Erythroblast (primary cell): ENCODE measurements around the gene WNT3.
"Not testable (repeated sequence)": the region's sequence is repeated elsewhere in the genome, so short reads cannot be mapped to it uniquely, and the experiment has no call there.

ENCODE experiments used
- GATA1 ChIP-seq: IDR thresholded peaks from 2 replicates; pipeline ENCODE4 v1.6.1; 2011; ENCODE audit warnings: low read depth, mild to moderate bottlenecking, control low read depth, low read length, moderate library complexity
- POLR2A ChIP-seq: IDR thresholded peaks from 2 replicates; pipeline ENCODE4 v1.6.1; 2011; ENCODE audit warnings: mild to moderate bottlenecking, low read length

DNA sequence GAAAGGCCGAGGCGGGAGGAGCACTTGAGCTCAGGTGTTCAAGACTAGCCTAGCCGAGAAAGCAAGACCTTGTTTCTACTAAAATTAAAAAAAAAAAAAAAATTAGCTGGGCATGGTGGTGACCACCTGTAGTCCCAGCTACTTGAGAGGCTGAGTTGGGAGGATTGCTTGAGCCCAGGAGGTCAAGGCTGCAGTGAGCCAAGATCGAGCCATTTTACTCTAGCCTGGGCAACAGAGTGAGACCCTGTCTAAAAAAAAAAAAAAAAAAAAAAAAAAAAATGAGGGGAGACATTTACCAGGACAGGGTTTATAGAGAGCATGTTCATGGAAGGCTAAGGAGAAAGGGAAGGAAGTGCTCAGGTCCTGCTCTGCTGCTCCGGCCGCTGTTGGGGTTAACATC lies 25.5 kb downstream of the WNT3 start:
- TF ChIP-seq POLR2A, GATA1: not testable (repeated sequence)
